ENCODE measurements around the gene DEAF1.
A peak's percentile ranks its signal among the peaks of the same experiment; 100 is the strongest.

Gene DEAF1

GRCh38 chr11:617199-617911, 77.7 kb downstream of the DEAF1 start:
- in situ Hi-C loops (cut with MboI; ENCODE audit: low sequenced_read_pairs, unreplicated experiment), result no loop called here
- DNase-seq (ENCODE audit: low spot score), result no peak
- TF ChIP-seq, protein P1, sequence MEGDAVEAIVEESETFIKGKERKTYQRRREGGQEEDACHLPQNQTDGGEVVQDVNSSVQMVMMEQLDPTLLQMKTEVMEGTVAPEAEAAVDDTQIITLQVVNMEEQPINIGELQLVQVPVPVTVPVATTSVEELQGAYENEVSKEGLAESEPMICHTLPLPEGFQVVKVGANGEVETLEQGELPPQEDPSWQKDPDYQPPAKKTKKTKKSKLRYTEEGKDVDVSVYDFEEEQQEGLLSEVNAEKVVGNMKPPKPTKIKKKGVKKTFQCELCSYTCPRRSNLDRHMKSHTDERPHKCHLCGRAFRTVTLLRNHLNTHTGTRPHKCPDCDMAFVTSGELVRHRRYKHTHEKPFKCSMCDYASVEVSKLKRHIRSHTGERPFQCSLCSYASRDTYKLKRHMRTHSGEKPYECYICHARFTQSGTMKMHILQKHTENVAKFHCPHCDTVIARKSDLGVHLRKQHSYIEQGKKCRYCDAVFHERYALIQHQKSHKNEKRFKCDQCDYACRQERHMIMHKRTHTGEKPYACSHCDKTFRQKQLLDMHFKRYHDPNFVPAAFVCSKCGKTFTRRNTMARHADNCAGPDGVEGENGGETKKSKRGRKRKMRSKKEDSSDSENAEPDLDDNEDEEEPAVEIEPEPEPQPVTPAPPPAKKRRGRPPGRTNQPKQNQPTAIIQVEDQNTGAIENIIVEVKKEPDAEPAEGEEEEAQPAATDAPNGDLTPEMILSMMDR (IDR thresholded peaks at IDR 0.05; ENCODE audit: borderline replicate concordance, control extremely low read depth, extremely low read depth, insufficient read depth, missing control alignments), result no peak

- no peak for DNase-seq (ENCODE audit: low spot score)
- in situ Hi-C loops (cut with MboI; ENCODE audit: low sequenced_read_pairs, unreplicated experiment), result no loop called here
- TF ChIP-seq, protein P1 (IDR thresholded peaks at IDR 0.05; ENCODE audit: borderline replicate concordance, control extremely low read depth, extremely low read depth, insufficient read depth, missing control alignments), result no peak
Measured at GRCh38 chr11:616320-617198, 78.5 kb downstream of the DEAF1 start.

GRCh38 chr11:615504-616319, 79.3 kb downstream of the DEAF1 start, which contains the start of gene IRF7:
Gene IRF7, minus strand, starts transcription at chr11:615950. Its CDS starts 586 bp downstream, at chr11:615364.
- DNase-seq (ENCODE audit: low spot score), result peak; percentile 96
- in situ Hi-C loops (cut with MboI; ENCODE audit: low sequenced_read_pairs, unreplicated experiment), result no loop called here
- TF ChIP-seq, protein P1 (IDR thresholded peaks at IDR 0.05; ENCODE audit: borderline replicate concordance, control extremely low read depth, extremely low read depth, insufficient read depth, missing control alignments), result no peak

- DNase-seq (ENCODE audit: low spot score), result no peak
- in situ Hi-C loops (cut with MboI; ENCODE audit: low sequenced_read_pairs, unreplicated experiment), result no loop called here
- TF ChIP-seq, protein P1 (IDR thresholded peaks at IDR 0.05; ENCODE audit: borderline replicate concordance, control extremely low read depth, extremely low read depth, insufficient read depth, missing control alignments), result no peak
Measured at GRCh38 chr11:614623-615503, 80.2 kb downstream of the DEAF1 start.

- in situ Hi-C loops (cut with MboI; ENCODE audit: low sequenced_read_pairs, unreplicated experiment), result no loop called here
- TF ChIP-seq, protein P1 (IDR thresholded peaks at IDR 0.05; ENCODE audit: borderline replicate concordance, control extremely low read depth, extremely low read depth, insufficient read depth, missing control alignments), result no peak
- no peak for DNase-seq (ENCODE audit: low spot score)
Measured at GRCh38 chr11:614021-614622, 80.9 kb downstream of the DEAF1 start.
